ENCODE results near the gene TBC1D2B.

DNA sequence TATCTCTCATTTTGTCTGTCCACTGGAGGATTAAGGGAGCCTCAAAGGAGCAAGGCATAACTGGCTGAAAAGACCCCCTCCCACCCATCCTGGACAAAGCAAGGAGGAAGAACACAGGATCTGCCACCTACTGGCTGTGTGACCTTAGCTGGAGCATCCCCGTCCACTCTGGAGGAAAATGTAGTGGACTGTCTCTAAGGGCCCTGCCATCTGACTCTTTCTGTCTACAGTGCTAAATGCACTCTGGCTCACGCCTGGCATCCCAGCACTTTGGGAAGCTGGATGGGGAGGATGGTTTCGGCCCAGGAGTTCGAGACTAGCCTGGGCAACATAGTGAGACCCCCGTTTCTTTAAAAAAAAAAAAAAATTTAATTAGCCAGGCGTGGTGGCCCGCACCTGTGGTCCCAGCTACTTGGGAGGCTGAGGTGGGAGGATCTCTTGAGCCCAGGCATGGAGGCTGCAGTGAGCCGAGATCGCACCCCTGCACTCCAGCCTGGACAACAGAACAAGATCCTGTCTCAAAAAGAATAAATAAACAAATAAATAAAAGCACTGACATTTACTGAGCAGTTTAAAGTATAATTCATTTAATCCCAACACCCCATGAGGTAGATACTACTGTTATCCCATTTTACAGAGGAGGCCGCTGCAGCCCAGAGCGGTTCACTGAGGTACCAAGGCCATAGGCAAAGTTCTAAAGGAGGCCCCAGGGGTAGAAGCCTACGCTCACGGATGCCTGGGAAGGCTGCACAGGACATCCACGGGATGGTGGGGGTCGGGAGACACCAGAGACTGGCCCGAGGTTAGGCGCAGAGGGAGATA lies 1.1 kb downstream of the TBC1D2B start:
- TF ChIP-seq, protein P1, sequence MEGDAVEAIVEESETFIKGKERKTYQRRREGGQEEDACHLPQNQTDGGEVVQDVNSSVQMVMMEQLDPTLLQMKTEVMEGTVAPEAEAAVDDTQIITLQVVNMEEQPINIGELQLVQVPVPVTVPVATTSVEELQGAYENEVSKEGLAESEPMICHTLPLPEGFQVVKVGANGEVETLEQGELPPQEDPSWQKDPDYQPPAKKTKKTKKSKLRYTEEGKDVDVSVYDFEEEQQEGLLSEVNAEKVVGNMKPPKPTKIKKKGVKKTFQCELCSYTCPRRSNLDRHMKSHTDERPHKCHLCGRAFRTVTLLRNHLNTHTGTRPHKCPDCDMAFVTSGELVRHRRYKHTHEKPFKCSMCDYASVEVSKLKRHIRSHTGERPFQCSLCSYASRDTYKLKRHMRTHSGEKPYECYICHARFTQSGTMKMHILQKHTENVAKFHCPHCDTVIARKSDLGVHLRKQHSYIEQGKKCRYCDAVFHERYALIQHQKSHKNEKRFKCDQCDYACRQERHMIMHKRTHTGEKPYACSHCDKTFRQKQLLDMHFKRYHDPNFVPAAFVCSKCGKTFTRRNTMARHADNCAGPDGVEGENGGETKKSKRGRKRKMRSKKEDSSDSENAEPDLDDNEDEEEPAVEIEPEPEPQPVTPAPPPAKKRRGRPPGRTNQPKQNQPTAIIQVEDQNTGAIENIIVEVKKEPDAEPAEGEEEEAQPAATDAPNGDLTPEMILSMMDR (IDR thresholded peaks at IDR 0.05; ENCODE audit: low read length) = no peak
- TF ChIP-seq EZH2 (optimal IDR thresholded peaks at IDR 0.05; ENCODE audit: low read depth, low read length) = no peak
